GM20000 (cell line): Measurements from ENCODE around the gene PRG2.

Experiments
- DNase-seq: peaks from one replicate; pipeline ENCODE4 v3.0.0; 2012; ENCODE audit warnings: low spot score
- CTCF ChIP-seq: IDR thresholded peaks from 2 replicates; pipeline ENCODE4 v1.5.1; 2012; ENCODE audit warnings: mild to moderate bottlenecking, control low read depth; ENCODE audit errors: extremely low read depth, missing control alignments

PRG2 gene

GRCh38 chr11:57358991-57359390, 31.5 kb downstream of the PRG2 start:
- TF ChIP-seq CTCF = no peak
- DNase-seq = no peak

DNA sequence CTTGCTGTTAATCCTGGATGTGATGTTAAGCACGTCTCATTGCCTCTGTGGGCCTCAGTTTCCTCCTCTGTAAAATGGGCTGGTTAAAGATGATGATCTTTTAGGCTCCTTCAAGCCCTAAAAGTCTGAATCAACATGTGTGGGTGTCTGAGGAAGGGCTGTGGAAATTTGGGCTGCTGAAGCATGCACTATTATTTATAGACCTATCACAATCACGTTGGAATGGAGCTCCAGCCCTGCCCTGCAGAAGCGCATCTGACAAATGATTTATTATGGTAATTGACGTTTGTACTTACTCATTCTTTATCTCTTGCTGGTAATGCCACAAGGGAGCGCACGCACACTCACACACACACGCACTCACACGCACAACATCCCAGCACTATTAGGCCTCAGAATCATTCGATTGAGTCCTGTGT, 31.9 kb downstream of the PRG2 start:
- no peak for DNase-seq
- TF ChIP-seq CTCF = no peak

DNA sequence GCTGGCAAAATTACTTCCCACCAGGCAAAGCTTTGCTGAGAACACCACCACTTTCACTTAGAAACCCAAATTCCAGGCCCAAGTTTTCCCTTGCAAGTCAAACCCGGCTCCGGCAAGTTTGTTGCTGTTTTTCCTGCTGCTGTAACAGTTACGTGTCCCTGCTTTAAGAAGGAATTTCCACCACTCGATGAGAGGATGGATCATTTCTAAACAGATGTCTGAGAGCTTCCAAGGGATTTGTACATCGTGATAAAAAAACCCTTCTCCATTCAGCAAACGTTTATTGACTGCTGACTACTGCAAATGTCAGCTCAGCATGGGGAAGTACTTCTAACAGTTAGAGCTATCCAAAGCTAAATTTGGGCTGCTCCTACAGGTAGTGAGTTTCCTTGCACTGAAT, 32.6 kb downstream of the PRG2 start:
- no peak for TF ChIP-seq CTCF
- DNase-seq = no peak

DNA sequence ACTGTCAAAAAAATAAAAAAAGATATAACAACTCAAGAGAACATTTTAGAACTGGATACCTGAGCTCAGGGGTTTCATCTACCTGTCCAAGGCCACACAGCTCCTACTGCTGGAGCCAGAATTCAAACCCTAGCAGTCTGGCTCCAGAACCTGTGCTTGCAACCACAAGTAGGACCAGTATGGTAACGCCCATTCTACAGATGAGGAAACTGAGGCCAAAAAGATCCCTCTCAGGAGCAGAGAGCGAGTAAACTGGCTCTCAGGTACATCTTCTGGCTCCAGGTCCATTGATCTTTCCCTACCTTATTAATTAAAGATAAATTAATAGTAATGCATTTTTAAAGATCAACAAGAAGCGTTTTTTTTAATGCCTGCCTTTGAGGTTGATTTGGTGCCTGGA, 33.1 kb downstream of the PRG2 start:
- TF ChIP-seq CTCF = no peak

DNA sequence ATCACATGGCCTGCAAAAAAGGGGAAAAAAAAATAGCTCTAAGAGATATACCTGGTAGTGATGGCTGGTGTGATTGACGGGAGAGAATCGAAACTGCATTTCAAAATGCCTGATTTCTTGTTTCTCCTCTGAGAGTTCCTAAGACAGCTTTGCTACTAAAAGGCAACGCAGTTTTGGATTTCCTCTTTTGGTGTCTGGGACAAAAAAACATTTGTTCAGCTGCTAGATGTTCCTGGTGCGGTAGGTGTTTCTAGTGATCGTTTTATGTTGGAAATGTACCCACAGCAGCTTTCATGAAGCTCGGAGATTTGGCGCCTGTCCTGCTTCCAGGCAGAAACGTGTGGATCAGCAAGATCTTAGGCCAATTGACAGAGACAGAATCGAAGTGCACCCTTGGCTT, 34.2 kb downstream of the PRG2 start:
- no peak for TF ChIP-seq CTCF
- no peak for DNase-seq

More for the DNA sequence above, 33.1 kb downstream of the PRG2 start:
- DNase-seq = no peak

- no peak for TF ChIP-seq CTCF
- no peak for DNase-seq
These were observed 35.8 kb downstream of the PRG2 start for GRCh38 chr11:57354699-57355098.

- no peak for DNase-seq
- no peak for TF ChIP-seq CTCF
These were observed 36.6 kb downstream of the PRG2 start for GRCh38 chr11:57353852-57354251.
